ENCODE data around the gene ID3.
A peak's percentile ranks its signal among the peaks of the same experiment; 100 is the strongest.

The ID3 gene

DNA sequence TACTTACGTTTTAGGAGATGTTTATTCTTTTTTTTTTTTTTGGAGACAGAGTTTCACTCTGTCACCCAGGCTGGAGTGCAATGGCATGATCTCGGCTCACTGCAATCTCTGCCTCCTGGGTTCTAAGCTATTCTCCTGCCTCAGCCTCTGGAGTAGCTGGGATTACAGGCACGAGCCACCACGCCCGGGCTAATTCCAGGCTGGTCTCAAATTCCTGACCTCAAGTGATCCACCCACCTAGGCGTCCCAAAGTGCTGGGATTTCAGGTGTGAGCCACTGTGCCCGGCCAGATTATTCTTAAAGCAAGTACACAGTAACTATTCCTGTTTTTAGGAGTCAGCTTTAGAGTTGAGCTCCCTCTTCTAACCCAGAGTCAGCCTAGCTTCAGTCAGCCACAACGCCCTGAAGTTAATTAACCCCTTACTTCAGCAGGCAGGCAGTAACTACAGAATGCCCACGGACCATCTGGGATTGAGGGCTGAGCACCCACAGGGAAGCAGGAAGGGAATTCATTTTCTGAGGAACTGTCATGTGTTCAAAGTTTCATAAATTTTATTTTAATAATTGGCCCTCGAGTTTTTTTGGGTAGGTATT lies 5.3 kb upstream of the ID3 start:
- DNase-seq = no peak

DNA sequence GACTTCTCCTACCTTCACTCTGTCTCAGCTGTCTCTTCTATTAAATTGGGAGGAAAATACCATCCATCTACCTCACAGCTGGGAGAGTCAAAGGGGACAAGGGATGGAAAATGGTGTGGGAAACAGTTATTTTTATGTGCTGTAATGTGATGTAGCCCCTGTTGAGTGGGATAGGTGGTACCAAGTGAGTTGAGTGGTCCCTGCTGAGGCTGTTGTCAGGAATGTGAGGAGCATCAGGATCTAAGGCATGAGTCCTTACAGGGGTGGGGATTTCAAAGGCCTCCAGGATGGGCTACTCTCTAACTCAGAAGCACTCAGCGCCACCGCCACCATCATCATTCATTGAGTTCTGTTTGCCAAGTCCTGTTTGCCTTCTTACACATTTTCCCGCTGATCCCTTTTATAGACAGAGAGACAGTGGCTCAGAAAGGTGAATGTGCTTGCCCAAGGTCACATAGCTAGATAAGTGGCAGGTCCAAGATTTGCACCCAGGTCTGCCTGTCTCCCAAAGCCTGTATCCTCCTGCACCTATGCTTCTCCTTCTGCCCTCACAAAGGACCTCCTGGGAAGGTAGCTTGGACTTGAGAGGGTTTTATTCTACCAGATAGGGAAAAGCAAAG lies 4.6 kb upstream of the ID3 start:
- DNase-seq = no peak

DNA sequence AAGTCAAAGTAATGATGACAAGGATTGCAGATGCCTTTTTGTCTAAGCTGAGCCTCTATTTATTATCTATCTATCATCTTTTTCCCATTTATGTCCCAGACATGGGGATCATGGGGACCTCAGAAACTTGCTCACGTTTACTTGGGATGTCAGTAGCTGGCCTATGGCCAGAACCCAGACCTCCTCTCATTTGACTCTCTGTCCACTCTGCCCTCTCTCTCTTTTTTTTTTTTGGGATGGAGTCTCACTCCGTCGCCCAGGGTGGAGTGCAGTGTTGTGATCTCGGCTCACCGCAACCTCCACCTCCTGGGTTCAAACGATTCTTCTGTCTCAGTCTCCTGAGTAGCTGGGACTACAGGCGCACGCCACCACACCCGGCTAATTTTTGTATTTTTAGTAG lies 3.7 kb upstream of the ID3 start:
- DNase-seq = no peak

DNA sequence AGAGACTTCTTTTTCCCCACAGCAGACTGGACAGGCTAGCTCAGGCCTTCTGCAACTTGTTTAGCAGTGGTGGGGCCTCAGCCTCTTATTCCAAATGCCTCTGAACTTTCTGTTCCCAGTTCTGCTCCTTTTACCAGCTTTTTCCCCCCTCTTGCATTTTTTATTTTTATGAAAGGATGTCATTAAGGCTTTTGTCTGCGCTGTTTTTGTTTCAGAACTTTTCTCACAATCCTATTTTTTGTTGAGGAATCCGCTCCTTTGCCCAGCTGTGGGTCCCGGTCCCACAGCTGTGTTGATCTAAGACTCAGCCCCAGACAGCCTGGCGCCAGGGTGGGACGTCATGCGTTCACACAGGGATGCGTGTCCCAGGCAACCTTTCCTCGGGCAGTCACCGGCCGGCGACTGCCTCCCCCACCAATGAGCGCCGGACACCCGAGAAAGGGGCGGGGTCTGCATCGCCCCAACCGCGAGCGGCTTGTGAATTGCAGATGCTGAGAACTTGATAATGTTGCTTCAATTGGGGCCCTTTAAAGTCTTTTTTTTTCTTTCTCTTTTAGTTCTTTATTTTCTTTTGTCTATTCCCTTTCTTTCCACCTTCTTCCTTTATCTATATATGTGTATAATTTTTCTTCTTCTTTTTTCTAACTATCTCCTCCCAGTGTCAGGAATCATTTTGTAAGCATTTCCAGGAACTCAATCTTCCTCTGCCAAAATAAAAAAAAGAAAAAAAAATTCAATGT lies 3.0 kb upstream of the ID3 start:
- peak; percentile 36 for DNase-seq

DNA sequence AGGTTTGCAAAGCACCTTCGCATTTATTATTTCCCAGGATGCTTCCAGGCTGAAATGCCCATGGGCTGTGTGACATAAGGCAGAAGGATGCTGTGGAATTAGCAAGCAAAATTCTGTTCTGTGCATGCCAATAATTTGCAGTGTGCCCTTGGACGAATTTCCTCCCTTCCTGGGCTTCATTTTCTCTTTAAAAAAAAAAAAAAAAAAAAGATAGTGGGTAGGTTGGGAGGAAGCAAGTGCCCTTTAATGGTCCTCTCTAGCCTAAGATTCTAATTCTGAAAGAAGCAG lies 2.5 kb upstream of the ID3 start:
- no peak for DNase-seq

DNA sequence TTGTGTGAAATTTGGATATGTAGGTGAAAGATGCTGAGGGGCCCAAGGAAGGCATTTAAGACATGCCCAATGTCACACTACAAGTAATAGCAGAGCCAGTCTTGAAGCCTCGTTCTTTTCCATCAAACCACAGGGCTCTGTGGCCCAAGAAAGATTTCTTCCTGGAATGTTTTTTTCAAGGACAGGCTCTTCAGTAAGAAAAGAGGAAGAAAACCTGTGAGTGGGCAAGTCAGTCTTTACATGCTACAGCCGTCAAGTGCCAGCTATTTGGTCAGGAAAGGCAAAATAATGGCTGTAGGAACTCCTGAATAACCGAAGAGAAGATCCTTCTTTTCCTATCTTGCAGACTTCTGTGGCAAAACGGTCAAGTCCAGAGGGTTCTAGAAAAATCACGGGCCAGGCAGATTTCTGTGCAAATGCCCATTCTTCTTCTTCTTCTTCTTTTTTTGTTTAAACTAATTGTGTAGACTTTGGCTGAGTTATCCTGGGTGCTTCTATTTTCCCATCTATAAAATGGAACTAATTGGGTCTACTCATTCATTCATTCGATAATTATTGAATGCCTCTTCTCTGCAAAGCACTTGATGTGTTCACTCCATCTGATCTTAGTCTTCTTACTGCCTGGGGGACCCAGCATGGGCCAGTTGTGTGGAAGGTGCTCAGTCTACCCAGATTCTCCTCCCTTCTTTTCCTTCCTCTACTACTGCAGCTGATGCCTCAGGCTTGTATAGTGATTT lies 1.9 kb upstream of the ID3 start:
- no peak for DNase-seq

DNA sequence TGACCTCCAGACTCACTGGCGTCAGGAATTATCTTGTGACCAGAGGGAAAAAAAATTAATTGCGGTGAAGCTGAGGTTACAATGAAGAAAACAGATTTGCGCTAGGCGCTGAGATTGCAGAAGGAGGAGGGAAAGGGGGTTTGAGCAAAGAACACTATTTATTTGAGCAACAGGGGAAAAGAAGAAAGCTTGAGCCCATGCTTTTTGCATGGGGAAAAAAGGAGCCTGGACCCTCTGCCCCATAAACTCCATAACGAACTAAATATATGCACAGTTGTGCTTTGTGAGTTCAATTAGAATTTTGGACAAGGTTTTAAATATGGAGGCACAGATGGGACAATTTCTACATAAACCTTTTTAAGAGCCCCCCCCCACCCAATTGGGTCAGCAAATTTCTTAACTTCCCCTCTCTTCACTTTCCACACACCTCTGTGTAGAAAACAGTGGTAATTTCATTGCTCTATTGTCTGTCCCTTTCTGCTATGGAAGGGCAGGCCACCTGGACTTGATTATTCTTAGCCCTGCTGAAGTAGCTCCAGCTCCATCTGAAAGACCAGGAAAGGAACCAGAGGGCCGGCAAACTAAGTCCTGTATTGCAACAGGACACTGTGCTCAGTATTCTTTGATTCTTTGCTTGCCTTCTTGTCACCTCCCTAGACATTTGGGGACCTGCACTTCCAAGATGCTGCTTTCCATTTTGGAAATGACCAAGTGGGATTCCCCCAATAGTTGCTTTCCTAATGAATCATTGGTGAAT lies 862 bp upstream of the ID3 start:
- no peak for DNase-seq

DNA sequence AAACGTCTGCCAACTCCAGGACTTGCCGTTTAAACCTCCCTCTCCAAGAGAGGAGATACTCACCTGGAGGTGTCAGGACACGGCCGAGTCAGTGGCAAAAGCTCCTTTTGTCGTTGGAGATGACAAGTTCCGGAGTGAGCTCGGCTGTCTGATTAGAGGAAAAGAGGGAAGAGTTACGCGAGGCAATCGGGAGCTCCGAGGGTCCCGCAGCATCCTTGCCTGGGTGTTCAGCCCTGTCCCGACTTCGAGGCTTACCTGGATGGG lies 497 bp downstream of the ID3 start:
- DNase-seq = no peak

DNA sequence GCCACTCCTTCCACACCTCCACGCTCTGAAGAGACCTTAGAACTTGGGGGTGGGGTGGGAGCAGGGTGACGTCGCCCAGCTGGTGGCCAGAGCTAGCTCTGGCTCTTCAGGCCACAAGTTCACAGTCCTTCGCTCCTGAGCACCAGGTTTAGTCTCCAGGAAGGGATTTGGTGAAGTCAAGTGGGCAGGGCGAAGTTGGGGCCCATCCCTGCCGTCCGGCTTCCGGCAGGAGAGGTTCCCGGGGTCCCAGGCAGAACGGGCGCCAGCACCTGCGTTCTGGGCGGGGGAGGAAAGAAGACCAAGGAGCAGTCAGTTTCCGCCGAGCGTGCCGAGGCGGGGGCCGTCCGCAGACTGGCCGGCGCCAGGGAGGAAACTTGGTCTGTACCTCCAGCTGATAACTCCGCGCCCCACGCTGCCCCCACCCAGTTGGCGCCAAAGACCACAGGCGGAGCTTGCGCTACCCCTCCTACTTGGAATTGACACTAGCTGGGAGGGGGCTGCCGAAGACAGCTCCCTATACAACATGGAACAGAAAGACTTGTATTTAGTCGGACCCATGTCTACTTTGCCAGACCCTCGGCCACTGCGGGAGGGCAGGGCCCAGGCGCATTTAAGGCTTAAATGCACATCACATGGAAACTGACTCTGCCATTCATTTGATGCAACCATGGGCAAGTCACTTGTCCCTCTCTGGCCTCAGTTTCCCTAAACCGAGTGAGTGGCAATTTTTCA lies 995 bp downstream of the ID3 start:
- peak; percentile 29 for DNase-seq

DNA sequence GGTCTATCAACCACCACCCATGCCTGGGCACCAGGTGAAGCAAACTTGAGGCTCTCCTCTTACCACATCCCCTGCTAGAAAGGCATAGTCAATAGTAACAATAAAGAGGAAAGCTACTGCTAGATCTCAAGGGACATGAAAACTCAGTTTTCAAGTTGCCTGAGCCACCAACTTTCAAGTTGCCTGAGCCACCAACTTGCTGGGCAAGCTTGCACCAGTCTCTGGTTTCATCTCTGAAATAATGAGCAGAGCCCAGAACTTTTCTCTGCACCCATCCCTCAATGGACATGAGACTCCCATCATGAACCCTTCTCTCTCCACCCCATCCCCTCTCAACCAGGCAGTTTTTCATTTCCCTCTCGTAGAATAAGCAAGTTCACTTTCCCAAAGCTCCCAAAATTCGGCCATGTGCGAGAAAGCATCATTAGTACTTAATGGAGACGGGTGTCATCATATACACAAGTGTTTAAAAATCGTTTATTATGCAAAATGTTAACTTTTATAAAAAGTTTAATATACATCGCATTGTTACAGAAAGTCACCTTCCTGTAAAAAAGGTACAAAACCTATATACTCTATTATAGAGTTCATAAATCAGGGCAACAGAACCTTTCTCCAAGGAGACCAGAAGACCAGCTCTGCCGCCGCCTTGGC lies 1.7 kb downstream of the ID3 start:
- no peak for DNase-seq

DNA sequence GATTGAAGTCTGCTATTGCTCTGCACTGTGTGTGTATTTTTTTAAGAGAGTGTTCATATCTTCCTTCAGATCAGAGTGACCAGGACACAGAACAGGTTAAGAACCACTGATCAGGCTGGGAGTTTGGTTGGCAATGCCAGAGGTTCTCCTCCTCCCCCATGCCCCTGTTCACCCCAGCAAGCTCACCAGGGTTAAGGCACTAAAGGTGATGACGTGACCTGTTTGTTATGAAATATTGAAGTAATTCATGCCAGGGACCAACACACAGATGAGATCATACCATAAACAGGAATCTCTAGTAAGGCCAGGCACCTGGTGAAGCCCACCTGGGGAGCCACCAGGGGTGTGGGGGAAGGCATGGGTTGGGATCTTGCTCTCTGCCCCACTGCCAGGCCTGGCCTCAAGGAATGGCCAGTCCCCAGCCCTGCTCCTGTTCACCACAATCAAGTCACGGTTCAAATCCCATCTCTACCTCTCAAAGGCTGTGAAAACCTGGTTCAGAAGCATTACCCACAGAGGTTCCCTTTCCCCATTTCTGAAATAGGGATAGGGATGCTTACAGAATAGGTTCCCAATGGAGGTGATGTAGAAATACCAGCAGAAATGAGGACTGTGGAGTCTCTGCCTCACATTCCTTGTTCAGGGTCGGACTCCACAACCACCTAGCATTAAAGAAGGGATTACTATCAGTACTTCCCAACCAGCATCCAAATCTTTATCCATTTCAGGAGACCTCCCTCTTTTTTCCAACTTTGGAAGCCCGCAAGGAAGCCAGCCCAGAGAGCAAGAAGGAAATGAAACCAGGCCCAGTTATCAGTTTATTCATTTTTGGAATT lies 2.4 kb downstream of the ID3 start:
- peak; percentile 25 for DNase-seq

DNA sequence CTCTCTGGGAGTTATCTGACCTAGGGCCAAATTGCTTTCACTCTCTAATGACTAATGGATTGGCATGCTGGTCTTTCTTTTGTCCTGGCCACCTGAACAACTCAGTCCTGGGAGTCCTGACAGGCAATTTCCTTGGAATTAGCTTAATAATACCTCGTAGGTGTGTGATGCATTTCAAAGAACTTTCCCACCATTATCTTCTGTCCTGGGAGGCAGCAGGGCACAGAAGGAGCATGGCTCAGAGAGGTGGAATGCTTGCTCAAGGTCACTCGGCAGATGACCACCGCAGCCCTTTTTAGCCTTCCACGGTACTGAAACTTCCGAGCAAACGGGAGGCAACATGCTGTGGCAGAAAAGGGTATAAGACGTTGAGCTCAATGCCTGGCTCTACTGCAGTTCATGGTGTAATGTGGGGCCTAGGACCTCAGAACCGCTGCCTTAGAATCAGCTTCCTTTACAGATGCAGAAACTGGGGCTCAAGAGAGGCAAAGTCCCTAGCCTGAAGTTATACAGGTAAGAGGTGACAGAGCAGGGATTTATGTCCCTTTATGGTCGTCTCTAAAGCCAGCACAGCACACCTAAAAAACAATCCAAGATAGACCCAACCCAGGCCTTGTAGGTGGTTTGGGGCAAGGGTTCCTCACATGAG lies 3.2 kb downstream of the ID3 start:
- no peak for DNase-seq

DNA sequence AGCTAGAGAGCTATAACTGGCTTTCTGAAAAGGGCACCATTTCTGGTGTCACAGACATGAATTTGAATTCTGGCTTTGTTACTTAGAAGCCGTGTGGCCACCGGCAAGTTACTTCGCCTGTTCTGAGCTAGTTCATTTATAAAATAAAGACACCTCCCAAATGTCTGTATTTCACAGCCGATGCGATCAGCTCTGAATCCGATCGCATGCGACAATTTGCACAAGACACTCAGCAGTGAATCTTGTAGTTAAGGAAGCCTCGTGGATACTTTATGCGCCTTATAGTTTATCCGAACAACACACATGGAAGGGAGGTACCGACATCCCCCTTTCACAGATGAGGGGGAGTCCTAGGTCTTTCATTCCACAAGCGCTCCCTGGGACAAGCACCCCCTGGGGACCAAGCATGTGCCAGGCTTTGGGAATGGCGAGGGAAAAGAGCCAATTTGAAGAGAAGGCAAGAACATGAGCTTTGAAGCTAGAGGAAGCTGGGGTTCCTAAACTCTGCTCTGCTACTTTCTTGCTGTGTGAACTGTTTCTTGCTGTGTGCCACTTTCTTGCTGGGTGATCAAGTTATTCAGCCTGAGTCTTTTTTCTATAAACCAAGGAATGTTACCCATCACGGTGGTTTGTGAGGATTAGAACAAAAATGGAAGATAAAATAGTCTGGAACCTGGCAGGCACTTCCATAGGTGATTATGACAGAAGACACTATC lies 3.9 kb downstream of the ID3 start:
- DNase-seq = no peak

DNA sequence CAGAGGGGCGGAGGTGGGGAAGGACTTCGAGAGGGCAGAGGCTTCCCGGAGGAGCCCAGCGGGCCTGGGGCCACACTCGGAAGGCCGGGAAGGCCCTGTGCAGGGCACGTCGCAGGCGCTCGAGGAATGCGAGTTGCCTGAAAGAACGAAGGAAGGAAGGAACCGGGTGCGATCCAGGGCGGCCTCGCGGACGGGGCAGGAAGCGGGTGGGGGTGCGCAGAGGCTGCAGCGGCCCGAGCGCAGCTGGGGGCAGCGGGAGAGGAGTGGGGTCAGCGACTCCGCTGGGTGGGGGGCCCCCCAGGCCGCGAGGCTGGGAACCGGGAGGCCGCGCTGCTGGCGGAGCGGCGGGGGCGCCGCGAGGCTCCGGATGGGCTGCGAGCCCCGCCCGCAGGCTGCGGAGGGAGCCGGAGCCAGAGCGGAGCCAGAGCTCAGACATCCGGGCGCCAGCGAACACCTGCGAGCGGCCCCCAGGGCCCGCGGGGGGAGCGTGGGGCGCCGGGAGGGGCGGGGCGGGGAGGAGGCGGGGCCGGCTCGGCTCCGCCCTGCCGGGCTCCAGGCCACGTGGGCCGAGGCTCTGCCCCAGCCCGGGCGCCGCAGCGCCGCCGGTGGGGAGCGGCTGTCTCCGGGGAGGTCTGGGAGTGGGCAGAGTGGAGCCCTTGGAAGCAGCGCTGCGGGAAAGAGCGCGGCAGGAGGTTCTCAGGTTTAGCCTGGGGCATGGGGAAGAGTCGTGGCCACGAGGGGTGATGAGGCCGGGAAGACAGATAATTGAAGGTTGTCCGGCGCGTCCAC lies 4.6 kb downstream of the ID3 start:
- DNase-seq = peak; percentile 89

DNA sequence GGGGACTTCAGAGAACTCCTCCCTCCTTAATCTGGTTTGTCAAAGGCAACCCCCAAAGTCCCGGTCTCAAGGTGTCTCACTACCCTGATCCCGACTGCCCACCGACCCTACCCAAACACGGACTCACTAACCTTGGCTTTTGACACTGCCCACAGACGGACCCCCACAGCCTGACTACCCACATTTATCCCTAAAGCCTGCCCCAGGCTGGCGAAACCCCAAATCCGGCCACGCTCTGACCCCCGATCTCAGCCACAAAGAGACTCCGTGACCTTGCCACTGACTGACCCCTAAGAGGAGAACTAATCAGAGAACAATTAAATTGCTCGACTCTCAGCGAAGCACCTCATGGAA lies 5.2 kb downstream of the ID3 start:
- DNase-seq = no peak

DNA sequence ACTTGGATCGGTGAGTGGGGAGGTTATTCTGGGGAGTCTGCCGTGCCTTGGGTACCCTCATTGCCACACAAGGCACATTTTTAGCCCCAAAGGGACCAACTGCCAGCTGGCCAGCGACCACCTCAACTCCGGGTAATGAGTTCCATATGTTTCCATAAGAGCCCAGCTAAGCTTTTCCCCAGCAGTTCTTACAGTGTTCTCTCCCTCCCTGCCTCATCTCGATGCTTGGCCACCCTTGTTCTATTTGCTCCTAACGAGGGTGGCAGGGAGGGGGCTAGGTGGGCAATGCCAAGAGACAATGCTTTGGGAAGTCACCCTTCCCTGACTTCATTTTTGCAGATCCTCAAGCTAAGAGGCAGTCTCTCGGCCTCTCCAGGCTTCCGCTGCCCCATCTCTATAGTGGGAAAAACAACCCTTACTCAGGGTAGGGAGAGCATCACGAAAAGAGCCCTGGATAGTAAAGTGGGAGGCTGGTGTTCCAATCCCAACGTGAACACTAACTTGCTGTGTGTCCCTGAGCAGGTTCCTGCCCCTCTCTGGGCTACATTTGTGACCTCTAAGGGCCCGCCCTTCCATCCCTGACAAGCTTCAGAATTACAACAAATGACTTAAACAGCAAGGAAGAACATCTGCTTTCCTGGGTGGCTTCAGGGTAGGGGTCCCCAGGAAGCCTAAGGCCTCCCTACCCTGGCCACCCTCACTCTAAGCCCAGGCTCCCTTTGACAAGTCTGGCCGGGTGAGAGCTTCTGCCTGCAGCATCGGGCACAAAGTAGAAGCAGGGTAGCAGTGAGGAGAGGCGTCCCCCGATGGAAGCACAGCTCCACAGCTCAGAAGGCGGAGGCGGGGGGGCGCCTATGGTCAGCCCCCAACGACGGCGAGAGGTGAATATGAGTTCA lies 5.8 kb downstream of the ID3 start:
- DNase-seq = no peak

DNA sequence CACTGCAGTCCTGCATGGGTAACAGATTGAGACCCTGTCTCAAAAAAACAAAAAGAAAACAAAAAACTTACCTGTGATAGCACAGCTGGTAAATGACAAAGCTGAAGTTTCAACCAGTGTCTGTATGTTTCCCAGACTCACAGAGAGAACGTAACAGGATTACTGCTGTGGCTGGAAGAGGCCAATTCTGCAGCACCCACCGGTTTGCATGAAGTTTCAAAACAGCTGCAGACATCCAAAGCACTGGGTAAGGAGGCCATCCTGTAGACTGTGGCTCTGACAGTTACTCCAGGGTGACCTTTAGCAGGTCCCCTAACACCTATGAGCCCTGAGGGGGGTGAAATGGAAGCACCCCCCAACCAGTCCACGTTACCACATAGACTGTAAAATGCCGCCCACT lies 7.5 kb downstream of the ID3 start:
- DNase-seq = no peak

DNA sequence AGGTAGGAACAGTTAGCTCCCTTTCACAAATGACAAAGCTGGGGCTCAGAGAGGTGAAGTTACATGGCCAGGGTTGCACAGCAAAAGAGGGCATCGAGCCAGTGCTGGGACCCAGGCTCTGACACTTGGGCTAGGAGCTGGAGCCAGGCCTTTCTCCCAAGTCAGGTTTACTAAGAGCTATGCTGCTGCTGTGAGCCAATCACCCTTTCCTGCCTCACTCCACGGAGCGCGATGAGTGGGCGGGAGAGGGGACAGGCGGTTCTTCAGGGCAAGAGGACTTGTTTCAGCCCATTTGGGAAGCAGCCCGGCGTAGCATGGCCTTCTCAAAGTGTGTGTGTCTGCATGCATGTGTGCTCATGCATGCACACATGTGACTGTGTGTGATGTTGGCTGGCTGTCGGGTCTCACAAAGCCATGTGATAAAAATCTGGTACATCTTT lies 10.6 kb downstream of the ID3 start:
- no peak for DNase-seq
